ENCODE results near the gene BAZ2B.

Gene BAZ2B

GRCh38 chr2:159281002-159281401 is 335.3 kb downstream of the BAZ2B start:
- H3K27ac ChIP-seq, result no peak overlapping the region
- TF ChIP-seq ZFX (IDR thresholded peaks at IDR 0.05) (no peak), CTCF (conservative IDR thresholded peaks at IDR 0.05) (no peak)

- TF ChIP-seq ZFX (IDR thresholded peaks at IDR 0.05) (no peak), CTCF (conservative IDR thresholded peaks at IDR 0.05) (no peak)
- no peak overlapping the region for H3K27ac ChIP-seq
These were observed 336.6 kb downstream of the BAZ2B start for GRCh38 chr2:159279700-159280099.

- no peak overlapping the region for H3K27ac ChIP-seq
- TF ChIP-seq CTCF (conservative IDR thresholded peaks at IDR 0.05), result no peak
- no peak for TF ChIP-seq ZFX (IDR thresholded peaks at IDR 0.05)
These were observed 341.2 kb downstream of the BAZ2B start for GRCh38 chr2:159275111-159275510.

- no peak overlapping the region for H3K27ac ChIP-seq
- TF ChIP-seq ZFX (IDR thresholded peaks at IDR 0.05), result no peak
- no peak for TF ChIP-seq CTCF (conservative IDR thresholded peaks at IDR 0.05)
These were observed 344.2 kb downstream of the BAZ2B start for GRCh38 chr2:159272156-159272555.

GRCh38 chr2:159270744-159271379 is 345.5 kb downstream of the BAZ2B start:
- no peak for TF ChIP-seq CTCF (conservative IDR thresholded peaks at IDR 0.05)
- no peak for TF ChIP-seq ZFX (IDR thresholded peaks at IDR 0.05)
- no peak overlapping the region for H3K27ac ChIP-seq

Data from C4-2B (cell line).